ENCODE measurements around the gene TOPBP1. TPM values are rescaled to one million over a fixed set of nuclear protein-coding genes. Genes with fewer than 3 reads are reported as not detected.

The TOPBP1 gene
- total and polyA plus RNA-seq, 2 experiments from 2014 or later: 15.8 to 42.2 TPM

DNA sequence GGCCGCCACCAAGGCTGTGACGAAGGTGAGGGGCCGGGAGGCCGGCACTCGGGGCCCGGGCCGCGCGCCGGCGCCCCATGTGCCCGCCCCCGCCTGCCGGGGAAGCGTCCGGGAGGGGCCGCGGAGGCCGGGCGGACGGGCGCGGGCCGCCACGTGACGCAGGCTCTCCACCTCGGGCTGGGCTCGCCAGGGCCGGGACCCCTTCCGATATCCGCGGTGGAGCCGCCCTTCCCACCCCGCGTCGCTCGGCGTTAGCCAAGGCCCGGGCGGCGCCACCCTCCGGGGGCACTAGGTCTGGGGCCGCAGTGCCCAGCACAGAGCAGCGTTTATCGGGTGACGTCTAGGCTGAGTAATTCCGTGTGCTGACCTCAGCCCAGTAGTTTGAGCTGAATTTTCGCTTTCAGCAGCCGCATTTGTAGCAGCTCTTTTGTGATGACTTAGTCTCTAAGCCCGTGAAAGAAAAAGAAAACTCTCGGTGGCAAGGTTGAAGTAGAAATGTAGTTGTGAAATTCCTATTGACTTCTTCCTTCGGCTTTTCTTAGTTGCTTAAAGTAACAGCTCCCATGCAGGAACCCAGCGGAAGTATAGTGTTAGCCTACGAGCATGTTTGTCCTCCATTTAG is 87.4 kb downstream of the TOPBP1 start (continued):
- TF ChIP-seq, protein P1, sequence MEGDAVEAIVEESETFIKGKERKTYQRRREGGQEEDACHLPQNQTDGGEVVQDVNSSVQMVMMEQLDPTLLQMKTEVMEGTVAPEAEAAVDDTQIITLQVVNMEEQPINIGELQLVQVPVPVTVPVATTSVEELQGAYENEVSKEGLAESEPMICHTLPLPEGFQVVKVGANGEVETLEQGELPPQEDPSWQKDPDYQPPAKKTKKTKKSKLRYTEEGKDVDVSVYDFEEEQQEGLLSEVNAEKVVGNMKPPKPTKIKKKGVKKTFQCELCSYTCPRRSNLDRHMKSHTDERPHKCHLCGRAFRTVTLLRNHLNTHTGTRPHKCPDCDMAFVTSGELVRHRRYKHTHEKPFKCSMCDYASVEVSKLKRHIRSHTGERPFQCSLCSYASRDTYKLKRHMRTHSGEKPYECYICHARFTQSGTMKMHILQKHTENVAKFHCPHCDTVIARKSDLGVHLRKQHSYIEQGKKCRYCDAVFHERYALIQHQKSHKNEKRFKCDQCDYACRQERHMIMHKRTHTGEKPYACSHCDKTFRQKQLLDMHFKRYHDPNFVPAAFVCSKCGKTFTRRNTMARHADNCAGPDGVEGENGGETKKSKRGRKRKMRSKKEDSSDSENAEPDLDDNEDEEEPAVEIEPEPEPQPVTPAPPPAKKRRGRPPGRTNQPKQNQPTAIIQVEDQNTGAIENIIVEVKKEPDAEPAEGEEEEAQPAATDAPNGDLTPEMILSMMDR (conservative IDR thresholded peaks at IDR 0.05; ENCODE audit: low read depth in 2 of 2): 0 out of 4 replicates have a peak, but pooled peaks of 1 of the 2 experiments have one; percentile 6
- TF ChIP-seq EZH2phosphoT487 (IDR thresholded peaks at IDR 0.05; ENCODE audit: unreplicated experiment) (no peak), JUNB (IDR thresholded peaks at IDR 0.05; ENCODE audit: unreplicated experiment) (no peak), CREB1 (CRISPR knock-in tag; IDR thresholded peaks at IDR 0.05; ENCODE audit: low read depth) (peak; percentile 31; the same call in 1 of the 2 replicates), STAT1 (IDR thresholded peaks at IDR 0.05; ENCODE audit: unreplicated experiment) (no peak), ZNF331 (CRISPR knock-in tag; IDR thresholded peaks at IDR 0.05; ENCODE audit: low read depth) (no peak), ZNF114 (CRISPR knock-in tag; IDR thresholded peaks at IDR 0.05) (no peak)
- TF ChIP-seq, protein P2, sequence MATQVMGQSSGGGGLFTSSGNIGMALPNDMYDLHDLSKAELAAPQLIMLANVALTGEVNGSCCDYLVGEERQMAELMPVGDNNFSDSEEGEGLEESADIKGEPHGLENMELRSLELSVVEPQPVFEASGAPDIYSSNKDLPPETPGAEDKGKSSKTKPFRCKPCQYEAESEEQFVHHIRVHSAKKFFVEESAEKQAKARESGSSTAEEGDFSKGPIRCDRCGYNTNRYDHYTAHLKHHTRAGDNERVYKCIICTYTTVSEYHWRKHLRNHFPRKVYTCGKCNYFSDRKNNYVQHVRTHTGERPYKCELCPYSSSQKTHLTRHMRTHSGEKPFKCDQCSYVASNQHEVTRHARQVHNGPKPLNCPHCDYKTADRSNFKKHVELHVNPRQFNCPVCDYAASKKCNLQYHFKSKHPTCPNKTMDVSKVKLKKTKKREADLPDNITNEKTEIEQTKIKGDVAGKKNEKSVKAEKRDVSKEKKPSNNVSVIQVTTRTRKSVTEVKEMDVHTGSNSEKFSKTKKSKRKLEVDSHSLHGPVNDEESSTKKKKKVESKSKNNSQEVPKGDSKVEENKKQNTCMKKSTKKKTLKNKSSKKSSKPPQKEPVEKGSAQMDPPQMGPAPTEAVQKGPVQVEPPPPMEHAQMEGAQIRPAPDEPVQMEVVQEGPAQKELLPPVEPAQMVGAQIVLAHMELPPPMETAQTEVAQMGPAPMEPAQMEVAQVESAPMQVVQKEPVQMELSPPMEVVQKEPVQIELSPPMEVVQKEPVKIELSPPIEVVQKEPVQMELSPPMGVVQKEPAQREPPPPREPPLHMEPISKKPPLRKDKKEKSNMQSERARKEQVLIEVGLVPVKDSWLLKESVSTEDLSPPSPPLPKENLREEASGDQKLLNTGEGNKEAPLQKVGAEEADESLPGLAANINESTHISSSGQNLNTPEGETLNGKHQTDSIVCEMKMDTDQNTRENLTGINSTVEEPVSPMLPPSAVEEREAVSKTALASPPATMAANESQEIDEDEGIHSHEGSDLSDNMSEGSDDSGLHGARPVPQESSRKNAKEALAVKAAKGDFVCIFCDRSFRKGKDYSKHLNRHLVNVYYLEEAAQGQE (IDR thresholded peaks at IDR 0.05; ENCODE audit: unreplicated experiment): no peak

DNA sequence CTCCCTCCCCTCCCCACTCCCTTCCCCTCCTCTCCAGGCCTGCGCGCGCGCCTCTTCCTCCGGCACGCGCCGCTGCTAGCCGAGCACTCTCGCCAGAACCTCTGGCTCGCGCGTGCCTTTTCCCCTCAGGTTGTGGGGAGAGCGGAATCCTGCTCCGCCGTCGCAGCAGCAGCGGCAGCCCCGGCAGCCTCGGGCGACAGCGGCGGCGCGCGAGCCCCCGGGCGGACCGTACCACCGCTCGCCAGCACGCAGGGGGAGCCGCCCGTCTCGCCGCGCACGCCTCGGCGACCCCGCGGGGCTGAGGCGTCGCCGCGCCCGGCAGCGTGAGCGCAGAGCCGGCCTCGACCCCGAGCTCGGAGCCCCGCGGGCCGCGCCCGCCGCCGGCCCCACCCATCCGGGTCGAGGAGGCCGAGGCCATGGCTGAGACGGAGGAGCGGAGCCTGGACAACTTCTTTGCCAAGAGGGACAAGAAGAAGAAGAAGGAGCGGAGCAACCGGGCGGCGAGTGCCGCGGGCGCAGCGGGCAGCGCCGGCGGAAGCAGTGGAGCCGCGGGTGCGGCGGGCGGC is 88.0 kb downstream of the TOPBP1 start, which contains the start of gene CDV3:
TSS of gene CDV3 (plus strand) at position 58 of the 566 bp plus-strand sequence. CDS start at position 417, 359 bp downstream.
- Mint-ChIP-seq H3K27me3 (ENCODE audit: insufficient read depth, low read depth, poor library complexity) (peaks cover 5% of the 10 kb centered on the region), H3K36me3 (ENCODE audit: low read depth) (peaks cover 42% of the 10 kb centered on the region), H3K9me3 (no peaks in the 10 kb centered on the region), H3K4me3 (peak within 1 kb of the TSS; percentile 91), H3K4me1 (peaks cover 28% of the 10 kb centered on the region), H3K27ac (peak within 1 kb of the TSS; percentile 96)
- H3K79me2 ChIP-seq (replicated peaks; ENCODE audit: insufficient read depth): peaks cover 45% of the 10 kb centered on the region
- H3F3A ChIP-seq (replicated peaks; ENCODE audit: low read depth): no peaks in the 10 kb centered on the region
- peak within 1 kb of the TSS; percentile 90 for H3K4me3 ChIP-seq
- ATAC-seq (peak; percentile 29), DNase-seq (ENCODE audit: low spot score) (peak; percentile 71)
- TF ChIP-seq POLR2AphosphoS5 (IDR thresholded peaks at IDR 0.05; ENCODE audit: low read depth): peak; percentile 64
- TF ChIP-seq, protein P3, sequence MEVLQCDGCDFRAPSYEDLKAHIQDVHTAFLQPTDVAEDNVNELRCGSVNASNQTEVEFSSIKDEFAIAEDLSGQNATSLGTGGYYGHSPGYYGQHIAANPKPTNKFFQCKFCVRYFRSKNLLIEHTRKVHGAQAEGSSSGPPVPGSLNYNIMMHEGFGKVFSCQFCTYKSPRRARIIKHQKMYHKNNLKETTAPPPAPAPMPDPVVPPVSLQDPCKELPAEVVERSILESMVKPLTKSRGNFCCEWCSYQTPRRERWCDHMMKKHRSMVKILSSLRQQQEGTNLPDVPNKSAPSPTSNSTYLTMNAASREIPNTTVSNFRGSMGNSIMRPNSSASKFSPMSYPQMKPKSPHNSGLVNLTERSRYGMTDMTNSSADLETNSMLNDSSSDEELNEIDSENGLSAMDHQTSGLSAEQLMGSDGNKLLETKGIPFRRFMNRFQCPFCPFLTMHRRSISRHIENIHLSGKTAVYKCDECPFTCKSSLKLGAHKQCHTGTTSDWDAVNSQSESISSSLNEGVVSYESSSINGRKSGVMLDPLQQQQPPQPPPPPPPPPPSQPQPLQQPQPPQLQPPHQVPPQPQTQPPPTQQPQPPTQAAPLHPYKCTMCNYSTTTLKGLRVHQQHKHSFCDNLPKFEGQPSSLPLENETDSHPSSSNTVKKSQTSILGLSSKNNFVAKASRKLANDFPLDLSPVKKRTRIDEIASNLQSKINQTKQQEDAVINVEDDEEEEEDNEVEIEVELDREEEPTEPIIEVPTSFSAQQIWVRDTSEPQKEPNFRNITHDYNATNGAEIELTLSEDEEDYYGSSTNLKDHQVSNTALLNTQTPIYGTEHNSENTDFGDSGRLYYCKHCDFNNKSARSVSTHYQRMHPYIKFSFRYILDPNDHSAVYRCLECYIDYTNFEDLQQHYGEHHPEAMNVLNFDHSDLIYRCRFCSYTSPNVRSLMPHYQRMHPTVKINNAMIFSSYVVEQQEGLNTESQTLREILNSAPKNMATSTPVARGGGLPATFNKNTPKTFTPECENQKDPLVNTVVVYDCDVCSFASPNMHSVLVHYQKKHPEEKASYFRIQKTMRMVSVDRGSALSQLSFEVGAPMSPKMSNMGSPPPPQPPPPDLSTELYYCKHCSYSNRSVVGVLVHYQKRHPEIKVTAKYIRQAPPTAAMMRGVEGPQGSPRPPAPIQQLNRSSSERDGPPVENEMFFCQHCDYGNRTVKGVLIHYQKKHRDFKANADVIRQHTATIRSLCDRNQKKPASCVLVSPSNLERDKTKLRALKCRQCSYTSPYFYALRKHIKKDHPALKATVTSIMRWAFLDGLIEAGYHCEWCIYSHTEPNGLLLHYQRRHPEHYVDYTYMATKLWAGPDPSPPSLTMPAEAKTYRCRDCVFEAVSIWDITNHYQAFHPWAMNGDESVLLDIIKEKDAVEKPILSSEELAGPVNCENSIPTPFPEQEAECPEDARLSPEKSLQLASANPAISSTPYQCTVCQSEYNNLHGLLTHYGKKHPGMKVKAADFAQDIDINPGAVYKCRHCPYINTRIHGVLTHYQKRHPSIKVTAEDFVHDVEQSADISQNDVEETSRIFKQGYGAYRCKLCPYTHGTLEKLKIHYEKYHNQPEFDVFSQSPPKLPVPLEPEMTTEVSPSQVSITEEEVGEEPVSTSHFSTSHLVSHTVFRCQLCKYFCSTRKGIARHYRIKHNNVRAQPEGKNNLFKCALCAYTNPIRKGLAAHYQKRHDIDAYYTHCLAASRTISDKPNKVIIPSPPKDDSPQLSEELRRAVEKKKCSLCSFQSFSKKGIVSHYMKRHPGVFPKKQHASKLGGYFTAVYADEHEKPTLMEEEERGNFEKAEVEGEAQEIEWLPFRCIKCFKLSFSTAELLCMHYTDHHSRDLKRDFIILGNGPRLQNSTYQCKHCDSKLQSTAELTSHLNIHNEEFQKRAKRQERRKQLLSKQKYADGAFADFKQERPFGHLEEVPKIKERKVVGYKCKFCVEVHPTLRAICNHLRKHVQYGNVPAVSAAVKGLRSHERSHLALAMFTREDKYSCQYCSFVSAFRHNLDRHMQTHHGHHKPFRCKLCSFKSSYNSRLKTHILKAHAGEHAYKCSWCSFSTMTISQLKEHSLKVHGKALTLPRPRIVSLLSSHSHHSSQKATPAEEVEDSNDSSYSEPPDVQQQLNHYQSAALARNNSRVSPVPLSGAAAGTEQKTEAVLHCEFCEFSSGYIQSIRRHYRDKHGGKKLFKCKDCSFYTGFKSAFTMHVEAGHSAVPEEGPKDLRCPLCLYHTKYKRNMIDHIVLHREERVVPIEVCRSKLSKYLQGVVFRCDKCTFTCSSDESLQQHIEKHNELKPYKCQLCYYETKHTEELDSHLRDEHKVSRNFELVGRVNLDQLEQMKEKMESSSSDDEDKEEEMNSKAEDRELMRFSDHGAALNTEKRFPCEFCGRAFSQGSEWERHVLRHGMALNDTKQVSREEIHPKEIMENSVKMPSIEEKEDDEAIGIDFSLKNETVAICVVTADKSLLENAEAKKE (CRISPR knock-in tag; IDR thresholded peaks at IDR 0.05): no peak
- H3K4me2 ChIP-seq: peak within 1 kb of the TSS; percentile 98
- peaks cover 21% of the 10 kb centered on the region for H3K4me1 ChIP-seq (ENCODE audit: insufficient read depth)
- H2AFZ ChIP-seq: peak within 1 kb of the TSS; percentile 40; the same call in 1 of the 2 replicates
- no peaks in the 10 kb centered on the region for H3K27me3 ChIP-seq (ENCODE audit: insufficient read depth)
- H4K20me1 ChIP-seq (replicated peaks; ENCODE audit: insufficient read depth): peaks cover 35% of the 10 kb centered on the region
- peak within 1 kb of the TSS; percentile 88 for H3K27ac ChIP-seq (ENCODE audit: low read depth)
- H3K36me3 ChIP-seq (ENCODE audit: insufficient read depth): peaks cover 29% of the 10 kb centered on the region
- no peaks in the 10 kb centered on the region for H3K9me2 ChIP-seq (ENCODE audit: insufficient read depth)
